GM19395 (cell line): ENCODE measurements around the gene PARP8.
A peak's percentile ranks its signal among the peaks of the same experiment; 100 is the strongest.

Experiments used
- ATAC-seq: cut with Tn5 transposase; IDR thresholded peaks from one replicate; pipeline ENCODE4 v1.9.1; 2021; ENCODE audit warnings: mild to moderate bottlenecking, moderate library complexity; ENCODE audit not compliant: unreplicated experiment

Gene PARP8

DNA sequence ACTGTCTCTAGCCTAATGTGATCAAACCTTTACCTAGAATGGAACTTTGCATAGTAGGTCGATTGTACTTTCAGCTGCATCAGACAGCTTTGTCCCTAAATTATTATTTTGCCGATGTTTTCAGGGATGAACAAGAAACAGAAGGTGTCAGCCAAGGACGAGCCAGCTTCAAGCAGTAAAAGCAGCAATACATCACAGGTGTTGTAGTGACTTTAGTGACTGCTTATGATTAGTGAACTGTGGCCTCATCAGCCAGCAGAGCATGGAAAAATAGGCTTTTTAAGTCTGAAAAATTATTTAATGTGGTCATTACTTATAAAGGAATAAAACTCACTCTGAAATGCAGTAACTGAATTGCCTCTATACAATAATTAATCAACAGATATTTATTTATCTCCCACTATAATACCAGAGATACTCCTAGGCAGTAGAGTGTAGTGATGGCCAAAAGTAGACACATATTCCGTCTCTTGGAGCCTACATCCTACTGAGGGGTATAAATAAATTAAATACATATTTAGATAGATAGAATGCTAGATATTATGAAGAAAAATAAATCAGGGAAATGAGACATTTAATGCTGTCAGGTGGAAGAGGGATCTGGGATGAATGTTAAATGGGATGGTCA lies 166.3 kb downstream of the PARP8 start:
- no peak for ATAC-seq

- no peak for ATAC-seq
Observed at GRCh38 chr5:50836356-50836755, 169.9 kb downstream of the PARP8 start.

GRCh38 chr5:50839472-50839871 lies 173.0 kb downstream of the PARP8 start:
- no peak for ATAC-seq

- no peak for ATAC-seq
Observed at GRCh38 chr5:50843091-50843490, 176.7 kb downstream of the PARP8 start.

GRCh38 chr5:50846261-50846660 lies 179.8 kb downstream of the PARP8 start:
- ATAC-seq = no peak

GRCh38 chr5:50849554-50849953 lies 183.1 kb downstream of the PARP8 start:
- no peak for ATAC-seq

DNA sequence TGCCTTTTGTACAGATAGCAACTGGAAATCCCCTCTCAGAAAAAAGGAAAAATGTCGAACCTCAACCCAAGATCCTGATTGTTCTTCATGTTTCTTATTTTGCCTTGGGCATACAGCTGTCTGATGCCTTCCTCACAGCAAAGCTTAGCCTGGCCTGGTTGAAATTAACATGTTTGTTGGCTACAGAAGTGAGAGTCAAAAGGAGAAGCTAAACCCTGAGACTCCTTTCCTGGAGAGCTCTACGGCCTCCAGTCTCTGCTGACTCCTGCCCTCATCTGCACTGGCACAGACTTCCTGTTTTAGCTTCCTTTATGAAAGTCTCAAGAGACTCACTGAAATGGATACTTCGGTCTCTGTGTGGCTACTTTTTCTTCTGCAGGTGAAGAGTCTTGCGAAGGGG lies 186.7 kb downstream of the PARP8 start:
- ATAC-seq = peak; percentile 88

- no peak for ATAC-seq
Observed at GRCh38 chr5:50854082-50854481, 187.6 kb downstream of the PARP8 start.

GRCh38 chr5:50855001-50855400 lies 188.6 kb downstream of the PARP8 start:
- ATAC-seq = no peak

DNA sequence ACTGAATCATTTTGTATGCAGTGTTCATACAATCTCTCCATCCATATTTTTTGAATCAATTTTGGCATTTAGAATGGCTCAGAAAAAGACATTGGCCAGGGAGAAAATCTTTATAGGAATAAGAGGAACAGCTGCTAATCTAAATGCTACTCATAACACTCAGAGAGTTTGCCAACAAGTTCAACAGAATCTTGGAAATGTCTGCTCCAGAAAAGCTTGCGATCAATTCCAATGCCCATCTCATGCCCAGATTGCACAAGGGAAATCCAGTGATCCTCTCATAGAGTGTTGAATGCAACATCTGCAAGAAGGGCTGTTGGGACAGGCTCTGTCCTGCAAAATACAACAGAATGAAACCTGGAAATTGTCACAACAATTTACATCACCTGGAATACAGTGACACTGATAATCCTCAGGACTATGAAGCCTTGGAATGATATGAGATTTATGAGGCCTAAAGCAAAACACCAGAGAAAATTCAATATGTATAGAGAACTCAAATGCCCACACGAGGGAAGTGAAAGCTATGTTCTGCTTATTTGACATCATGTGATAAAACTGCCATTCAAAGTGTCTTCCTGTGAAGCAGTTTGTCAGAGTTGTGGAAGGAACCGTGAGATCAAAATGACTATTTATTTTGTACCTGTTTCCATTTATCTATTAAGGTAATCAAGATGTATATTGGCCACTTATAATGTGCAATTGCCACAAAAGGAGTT lies 190.1 kb downstream of the PARP8 start:
- ATAC-seq = peak; percentile 80

DNA sequence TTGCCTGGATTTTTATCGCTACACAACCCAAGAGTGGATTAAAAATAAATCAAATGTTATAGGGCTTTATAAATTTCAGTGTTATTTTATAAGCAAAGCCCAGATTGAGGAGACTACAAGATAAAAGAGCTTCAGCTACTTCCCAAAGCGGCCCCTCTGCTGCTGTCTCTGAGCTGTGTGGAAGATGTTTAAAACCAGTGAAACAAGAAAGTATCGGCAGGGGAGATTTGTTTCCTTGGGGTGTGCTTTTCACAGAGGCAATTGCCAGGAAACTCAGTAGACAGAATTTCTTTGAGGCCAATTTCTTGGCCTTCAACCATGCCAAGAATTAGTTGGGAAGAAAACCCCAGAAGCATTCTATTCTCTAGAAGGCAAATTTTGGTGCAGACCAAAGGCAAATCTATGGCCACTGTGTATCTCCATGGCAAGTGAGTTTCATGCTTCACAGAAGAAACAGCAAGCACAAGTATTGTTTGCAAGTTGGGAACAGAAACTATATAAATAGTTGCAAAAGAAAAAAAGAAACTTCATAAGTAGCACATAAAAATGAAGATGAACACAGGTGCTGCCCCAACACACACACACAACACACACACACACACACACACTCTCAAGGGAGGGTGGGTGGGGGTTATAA lies 197.2 kb downstream of the PARP8 start:
- ATAC-seq = no peak

- ATAC-seq = no peak
Observed at GRCh38 chr5:50864466-50864865, 198.0 kb downstream of the PARP8 start.

DNA sequence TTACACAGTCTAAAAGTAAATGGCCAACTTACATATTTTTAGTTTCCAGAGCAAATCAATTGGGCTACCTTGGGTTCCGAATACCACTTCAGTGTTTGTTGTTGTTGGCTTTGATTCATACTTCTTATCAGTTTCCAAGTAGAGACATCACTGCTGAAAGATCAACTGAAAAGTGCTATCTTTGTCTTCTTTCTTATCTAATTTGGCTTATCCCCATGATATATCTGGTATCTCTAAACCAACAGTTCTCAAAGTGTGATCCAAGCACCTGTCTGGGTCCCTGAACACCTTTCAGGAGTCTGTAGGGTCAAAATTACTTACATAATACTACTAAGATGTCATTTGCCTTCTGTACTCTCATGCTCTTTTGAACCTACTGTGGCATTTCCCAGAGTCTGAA lies 200.0 kb downstream of the PARP8 start:
- ATAC-seq = no peak

DNA sequence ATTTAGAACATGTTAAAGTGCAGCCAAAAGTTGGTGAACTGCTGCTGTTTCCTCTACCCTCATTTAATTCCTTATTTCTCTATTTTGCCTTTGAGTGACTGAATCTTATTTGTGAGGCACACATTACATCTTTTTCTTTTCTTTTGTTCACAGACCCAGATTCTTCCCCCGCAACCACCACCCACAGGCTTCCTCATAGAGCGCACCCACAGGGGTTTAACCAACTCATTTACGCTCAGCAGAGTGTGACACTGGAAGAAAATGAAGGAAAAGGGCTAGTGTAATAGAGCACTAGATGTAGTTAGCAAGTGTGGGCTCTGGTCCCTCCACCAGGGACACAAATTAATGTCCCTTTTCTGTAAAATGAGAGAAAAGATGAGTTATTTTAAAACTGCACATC lies 200.7 kb downstream of the PARP8 start:
- no peak for ATAC-seq

DNA sequence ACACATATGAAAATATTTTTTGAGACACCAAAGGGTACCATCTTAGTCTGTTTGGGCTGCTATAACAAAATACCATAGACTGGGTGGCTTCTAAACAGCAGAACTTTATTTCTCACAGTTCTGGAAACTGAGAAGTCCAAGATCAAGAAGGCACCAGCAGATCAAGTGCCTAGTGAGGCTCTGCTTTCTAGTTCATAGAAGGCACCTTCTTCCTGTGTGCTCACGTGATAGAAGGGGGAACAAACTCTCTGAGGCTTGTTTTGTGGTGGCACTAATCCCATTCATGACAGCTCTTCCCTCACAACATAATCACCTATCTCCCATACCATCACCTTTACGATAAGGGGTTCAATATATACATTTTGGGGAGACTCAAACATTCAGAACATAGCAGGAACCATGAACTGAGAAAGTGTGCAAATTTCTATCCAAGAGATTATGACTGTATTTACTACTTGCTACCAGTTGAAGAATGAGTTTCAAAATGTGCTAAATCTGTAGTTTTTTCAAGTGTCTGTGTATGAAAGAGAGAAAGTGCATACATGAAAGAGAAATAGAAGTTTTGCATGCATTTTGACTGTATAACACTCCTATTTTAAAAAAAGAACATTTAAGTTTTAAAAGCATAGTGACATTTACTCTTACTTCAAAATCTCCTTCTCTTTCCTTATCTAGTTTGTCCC lies 207.3 kb downstream of the PARP8 start:
- no peak for ATAC-seq

DNA sequence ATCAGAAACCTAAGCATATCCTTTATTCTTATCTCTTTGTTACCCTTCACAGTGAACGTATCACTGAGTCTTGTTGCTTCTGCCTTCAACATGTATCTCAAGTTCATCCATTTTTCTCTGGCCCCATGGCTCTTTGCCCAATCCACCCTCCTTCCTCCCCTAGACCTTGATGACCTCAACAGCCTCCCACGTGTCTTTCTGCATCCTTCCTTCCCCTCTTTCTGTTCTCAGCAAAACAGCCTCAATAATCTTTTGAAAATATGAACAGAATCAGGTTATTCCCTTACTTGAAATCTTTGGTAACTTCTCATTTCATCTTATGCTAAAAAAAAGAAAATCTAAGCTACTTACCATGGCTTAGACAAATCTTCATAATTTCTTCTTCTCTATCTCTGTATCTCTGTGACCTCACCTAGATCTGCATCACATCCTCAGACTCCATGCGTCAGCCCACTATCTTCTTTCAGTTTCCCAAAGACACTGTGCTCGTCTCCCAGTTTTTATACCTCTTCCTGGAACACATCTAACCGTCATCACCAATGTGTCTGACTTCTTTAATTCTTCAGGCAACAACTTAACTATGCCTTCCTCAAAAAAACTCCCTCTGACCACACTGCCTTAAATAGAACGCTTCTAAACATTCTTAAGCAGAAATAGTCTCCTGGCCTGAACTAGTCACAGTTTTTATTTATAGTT lies 208.0 kb downstream of the PARP8 start:
- no peak for ATAC-seq

- no peak for ATAC-seq
Observed at GRCh38 chr5:50875002-50875344, 208.5 kb downstream of the PARP8 start.

DNA sequence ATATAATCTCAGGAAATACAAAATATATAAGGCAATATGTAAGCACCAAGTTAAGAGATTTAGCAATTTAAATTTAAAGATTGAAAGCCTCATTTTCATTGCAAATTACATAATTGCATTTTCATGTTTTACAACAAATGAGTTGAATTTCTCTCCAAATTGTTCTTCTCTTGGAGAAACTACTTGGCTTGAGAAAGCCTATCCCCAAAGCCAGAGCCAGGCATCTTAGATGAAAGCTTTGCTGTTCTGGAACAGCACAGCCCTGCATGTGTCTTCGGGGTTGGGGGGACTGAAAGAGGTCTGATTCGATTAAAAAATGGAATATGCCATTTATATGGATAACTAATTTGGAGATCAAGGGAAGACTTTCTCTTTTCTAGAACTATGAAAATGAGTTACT lies 212.0 kb downstream of the PARP8 start:
- ATAC-seq = no peak

DNA sequence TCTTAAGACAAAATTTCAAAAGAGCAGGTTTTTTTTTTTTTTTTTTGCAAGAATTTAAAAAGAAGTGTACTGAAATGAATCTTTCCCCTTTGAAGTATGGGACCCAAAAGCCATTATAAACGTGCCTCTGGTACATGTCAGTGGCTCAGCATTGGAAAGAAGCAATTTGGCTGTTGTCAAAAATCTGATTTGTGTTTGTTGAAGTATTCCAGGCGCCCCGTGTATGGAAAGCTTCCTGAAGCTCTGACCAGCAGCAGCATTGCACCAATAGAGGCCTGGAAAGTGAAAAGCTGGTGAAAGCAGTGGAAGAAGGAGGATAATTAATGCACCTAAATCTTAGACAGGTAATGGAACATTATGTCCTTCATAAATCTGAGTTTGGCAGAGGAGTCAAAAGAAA lies 215.0 kb downstream of the PARP8 start:
- no peak for ATAC-seq

GRCh38 chr5:50886657-50887345 lies 220.4 kb downstream of the PARP8 start:
- ATAC-seq = no peak
